Measurements from ENCODE around the gene KMT2D.

- TF ChIP-seq EZH2 (IDR thresholded peaks at IDR 0.05; ENCODE audit: insufficient read depth, low read length) = no peak
- TF ChIP-seq, protein P1, sequence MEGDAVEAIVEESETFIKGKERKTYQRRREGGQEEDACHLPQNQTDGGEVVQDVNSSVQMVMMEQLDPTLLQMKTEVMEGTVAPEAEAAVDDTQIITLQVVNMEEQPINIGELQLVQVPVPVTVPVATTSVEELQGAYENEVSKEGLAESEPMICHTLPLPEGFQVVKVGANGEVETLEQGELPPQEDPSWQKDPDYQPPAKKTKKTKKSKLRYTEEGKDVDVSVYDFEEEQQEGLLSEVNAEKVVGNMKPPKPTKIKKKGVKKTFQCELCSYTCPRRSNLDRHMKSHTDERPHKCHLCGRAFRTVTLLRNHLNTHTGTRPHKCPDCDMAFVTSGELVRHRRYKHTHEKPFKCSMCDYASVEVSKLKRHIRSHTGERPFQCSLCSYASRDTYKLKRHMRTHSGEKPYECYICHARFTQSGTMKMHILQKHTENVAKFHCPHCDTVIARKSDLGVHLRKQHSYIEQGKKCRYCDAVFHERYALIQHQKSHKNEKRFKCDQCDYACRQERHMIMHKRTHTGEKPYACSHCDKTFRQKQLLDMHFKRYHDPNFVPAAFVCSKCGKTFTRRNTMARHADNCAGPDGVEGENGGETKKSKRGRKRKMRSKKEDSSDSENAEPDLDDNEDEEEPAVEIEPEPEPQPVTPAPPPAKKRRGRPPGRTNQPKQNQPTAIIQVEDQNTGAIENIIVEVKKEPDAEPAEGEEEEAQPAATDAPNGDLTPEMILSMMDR (IDR thresholded peaks at IDR 0.05; ENCODE audit: insufficient read depth, low read depth, low read length) = no peak
Observed at GRCh38 chr12:49054096-49054495, 6.5 kb downstream of the KMT2D start.

Measured in astrocyte (in vitro differentiated cells and primary cell).